ENCODE data around the gene NRP1.

The NRP1 gene

GRCh38 chr10:33192190-33192589 lies 142.3 kb downstream of the NRP1 start:
- no peak for DNase-seq

DNA sequence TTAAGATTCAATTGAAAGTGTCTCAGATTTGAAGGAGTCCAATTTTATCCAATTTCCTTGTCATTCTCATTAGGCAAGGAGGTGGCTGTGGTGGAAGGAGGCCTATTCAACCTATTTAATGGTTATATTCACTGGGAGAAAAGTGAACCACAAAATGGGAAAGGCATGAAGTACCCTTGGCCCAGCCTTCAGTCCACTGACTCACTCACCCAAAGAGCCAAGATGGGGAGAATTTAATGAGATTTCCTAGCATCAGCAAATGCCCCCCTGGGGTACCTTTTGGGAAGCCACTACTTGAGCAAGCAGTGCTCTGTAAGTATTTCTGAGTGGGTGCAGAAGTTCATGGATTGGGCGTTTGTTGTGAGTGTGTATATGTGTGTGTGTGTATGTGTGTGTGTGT lies 144.1 kb downstream of the NRP1 start:
- DNase-seq, result no peak

DNA sequence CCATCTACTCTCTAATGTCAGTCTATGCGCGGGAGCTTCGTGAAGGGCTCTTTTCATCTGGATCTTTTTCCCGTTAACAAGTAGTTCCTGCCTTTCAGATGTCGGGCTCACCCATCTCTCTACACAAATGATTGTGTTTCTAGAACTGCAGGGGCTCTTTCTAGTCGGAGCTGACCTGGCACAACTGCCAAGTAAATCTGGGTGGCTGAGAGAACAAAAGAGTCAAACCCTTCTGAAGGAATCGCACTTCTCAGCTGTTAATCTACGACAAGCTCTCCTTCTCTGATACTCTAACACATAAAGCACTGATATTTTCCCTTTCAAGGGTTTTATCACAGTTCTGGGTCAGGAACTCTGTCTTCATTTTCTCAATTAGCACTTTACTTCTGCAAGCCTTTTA lies 144.7 kb downstream of the NRP1 start:
- DNase-seq, result no peak

GRCh38 chr10:33189363-33189762 lies 145.1 kb downstream of the NRP1 start:
- no peak for DNase-seq

DNA sequence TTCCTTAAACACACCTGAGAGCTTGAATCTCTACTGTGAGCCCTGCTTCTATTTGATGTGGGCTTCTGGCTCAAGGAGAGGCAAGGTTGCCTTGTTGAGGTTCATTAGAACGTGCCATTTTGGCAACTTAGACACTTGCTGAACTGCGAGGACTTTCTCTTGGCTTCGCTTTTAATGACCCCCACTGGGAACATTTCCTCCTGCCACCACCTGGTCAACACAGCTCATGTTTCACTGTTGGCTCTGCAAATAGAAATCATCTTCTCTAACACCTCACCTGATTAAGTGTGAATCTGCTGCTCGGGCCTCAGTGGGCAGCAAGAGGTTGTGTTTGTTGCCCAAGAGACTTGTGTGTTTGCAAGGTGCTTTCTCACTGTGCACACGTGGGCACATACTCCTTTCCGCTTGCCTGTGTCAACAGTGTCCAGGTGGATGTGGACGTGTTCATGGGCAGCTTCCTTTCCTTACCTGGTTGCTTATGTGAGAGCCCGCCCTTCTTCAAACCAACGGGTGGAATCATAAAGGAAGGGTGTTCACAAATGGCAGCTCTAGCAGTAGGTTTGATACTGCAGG lies 147.0 kb downstream of the NRP1 start:
- DNase-seq, result no peak

DNA sequence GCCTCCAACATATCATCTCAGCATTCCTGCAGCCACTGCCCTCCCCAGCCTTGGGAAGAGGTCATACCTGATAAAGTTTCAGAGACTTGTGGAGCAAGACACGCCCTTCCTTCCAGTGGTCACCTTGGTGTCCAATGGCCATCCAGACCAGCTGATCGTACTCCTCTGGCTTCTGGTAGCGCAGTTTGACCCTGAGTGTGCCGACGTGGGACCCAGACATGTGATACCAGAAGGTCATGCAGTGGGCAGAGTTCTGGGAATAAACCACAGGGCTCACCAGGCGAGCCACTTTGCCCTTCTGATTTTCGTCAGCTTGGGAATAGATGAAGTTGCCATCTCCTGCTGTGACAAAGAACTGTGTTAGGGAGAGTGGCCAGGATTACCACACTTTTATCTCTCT lies 148.3 kb downstream of the NRP1 start:
- DNase-seq, result no peak

GRCh38 chr10:33183655-33184054 lies 150.8 kb downstream of the NRP1 start:
- no peak for DNase-seq

DNA sequence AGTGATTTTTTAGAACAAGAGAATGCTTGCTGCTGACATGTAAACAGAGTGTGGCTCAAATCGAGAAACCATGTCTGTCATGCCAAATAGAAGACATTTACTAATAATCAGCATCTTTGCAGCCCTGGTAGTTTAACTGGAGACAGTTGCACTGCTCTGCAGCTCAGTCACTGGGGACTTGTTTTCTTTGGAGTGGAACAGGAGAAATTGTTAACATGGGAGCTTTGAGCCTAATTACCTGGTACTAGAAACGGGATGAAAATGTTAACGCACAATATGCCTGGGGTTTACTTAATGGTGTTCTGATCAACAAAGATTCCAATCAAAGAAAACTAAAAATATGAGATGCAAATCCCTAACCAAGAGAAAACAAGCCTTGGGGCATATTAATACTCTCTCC lies 153.5 kb downstream of the NRP1 start:
- DNase-seq, result no peak

DNA sequence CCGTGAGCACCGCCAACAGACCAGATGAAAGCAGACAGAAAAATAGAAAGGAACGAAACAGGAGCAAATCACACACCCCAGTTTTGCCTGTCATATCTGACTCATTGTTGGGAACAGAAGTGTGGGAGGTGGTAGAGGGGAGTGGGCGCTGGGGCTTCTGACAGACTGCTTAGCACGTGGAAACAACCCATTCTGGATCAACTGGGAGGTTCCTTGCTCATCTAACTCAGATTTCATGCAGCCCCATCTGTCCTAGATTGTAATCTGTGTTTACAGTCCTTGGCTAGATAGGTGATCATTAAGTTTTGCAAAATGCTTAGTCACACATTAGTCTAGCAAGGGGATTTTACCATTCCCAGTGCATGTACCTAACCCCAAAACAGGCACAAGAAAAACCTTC lies 154.1 kb downstream of the NRP1 start:
- DNase-seq, result peak in 32 of 56 donors; percentile 1 to 75 (median 28)

GRCh38 chr10:33179067-33179466 lies 155.4 kb downstream of the NRP1 start:
- DNase-seq, result no peak

- DNase-seq, result no peak
Observed at GRCh38 chr10:33178026-33178755, 156.3 kb downstream of the NRP1 start.

DNA sequence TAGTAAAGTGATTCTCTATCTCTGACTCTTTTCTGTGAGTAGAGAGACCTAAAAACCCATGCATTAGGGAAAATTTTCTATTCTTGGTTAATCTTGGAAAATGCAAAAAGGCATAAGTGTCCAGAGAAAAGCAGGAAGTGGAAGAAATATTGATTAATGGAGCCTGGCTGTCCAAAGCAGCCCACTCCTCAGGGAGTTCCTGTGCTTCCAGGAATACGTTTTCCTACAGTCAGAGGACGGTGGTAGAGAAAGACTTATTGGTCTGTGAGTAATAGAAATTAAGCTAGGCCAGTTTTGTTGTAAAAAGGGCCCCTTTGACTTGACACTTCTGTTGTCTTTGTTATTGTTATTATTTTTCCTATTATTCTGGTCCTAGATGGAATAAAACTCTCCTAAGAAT lies 157.8 kb downstream of the NRP1 start:
- DNase-seq, result no peak

DNA sequence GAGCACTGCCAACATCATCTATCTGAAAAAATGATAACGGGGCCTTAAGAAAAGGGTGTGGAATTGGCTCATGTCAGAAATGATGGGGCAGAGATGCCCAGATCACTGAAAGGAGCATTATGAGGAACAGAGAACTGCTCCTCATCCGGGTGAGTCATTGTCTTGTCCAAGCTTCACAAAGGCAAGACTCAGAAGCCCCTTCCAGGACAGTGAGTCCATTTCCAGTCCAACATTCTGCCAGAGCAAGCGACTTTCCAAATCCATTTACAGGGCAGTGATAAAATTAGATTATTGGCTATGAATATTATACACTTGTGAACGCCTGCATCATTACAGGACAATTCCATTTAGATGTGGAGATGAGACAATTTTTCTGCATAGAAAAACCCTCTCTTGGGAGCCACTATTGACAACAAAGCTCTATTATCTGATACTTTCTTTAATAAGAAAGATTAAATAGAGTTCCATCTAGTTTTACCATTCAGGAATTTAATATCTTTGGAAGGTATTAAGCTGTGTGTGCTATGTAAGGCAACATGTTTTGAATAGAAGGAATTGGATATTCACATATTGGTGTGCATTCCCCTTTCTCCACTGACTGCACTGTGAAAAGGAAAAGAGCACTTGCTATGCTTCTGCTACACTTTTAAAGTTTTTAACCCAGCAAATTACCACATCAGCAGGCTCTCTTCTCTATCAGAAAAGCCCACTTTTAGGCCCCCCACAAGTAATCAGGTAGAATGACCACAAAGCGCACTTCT lies 159.6 kb downstream of the NRP1 start:
- no peak for DNase-seq

DNA sequence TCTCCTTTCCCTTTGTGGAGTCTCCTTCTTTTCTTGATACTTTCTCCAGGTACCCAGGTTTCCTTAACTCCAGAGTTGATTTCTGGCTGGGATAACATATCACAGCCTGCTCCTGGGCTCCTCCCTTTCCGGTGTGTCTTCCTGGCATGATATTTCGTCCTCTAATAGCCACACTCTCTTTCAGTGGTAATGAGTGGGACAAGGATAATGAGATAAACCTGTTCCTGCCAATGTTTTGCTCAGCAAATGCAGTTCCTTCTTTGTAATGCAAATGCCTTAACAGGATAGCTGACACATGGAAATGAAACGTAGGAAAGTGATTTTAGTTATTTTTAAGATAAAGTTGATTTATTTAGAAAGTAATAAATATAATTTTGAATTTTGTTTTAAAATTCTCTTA lies 168.6 kb downstream of the NRP1 start:
- no peak for DNase-seq

- no peak for DNase-seq
Observed at GRCh38 chr10:33164060-33164709, 170.3 kb downstream of the NRP1 start.

- no peak for DNase-seq
Observed at GRCh38 chr10:33162248-33162575, 172.3 kb downstream of the NRP1 start.

DNA sequence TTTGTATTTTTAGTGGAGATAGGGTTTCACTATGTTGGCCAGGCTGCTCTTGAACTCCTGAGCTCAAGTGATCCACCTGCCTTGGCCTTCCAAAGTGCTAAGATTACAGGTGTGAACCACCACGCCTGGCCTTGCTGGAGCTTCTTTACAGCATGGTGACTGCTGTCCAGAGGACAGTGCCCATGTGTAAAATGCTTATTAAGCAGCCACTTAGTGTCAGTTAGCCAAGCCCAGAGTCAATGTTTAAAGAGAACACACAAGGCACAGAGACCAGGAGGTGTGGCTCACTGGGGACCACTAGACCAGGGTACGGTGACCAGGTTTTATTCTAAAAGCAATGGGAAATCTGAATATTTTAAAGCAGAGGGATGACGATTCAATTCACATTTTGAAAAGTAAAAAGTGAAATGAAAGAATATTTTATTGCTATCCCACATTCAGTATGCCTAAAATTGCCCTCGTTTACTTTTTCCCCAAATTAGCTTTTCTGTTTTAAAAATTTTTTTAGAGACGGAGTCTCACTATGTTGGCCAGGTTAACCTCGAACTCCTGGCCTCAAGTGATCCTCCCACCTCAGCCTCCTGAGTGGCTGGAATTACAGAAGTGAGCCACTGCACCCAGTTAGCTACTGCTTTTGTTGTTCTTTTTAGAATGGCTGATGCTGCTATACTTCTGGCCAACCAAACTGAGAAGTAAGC lies 172.8 kb downstream of the NRP1 start:
- DNase-seq, result no peak

GRCh38 chr10:33160151-33160550 lies 174.3 kb downstream of the NRP1 start:
- DNase-seq, result no peak

DNA sequence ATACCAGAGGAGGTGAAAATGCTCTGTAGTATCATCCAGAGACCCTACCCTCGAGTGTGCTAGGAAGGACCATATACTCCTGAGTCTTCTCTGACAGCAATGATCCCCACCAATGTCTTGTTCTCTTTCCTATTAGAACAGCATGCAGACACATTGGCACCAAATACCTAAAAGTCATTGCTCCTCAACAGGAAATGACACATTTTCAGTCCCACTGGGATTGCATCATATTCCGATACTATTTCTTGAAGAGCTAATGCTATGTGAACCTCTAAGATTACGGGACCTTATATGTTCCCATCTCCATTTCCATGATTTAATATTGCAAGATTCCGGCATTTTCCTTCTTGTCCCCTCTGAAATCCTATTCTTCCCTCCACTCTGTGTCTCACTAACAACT lies 177.4 kb downstream of the NRP1 start:
- DNase-seq, result no peak

GRCh38 chr10:33155720-33156638 lies 178.5 kb downstream of the NRP1 start:
- no peak for DNase-seq

DNA sequence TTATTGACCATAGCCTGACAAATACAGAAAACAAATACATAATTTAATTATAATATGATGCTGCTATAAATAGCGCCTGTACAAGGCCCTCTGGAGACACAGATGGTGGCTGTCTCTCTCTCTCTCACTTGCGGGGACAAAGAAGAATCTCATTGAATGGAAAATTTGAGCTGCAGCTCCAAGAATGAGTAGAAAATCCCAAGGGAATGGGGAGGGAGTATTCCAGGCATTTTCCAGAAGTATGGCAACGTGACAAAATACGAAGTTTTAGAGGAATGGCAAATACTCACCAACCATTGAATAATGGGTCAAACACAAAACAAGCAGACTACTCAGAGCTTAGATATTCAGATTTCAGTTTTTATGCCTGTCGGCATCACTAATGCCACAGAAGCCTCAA lies 179.9 kb downstream of the NRP1 start:
- DNase-seq, result no peak
